ENCODE data around the gene PVRIG.
"Not testable (repeated sequence)": the region's sequence is repeated elsewhere in the genome, so short reads cannot be mapped to it uniquely, and the experiment has no call there.

Gene PVRIG

DNA sequence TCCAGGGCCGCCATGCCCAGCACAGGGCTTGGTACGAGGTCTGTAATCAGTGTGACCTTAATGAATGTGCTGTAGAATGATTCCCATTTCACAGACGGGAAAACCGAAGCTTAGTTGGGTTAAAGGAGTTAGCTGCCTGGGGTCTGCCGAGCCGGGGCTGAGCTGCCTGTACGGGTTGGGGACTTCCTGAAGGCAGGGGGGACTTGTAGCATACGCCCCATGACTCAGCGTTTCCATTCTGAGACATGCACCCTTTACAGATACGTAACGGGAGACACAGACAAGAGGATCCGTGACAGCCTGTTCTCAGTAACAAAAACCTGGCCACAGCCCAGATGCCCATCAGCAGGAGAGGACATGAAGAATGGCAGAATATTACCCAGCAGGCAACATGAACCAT lies 23.6 kb downstream of the PVRIG start:
- DNase-seq: not testable (repeated sequence)

DNA sequence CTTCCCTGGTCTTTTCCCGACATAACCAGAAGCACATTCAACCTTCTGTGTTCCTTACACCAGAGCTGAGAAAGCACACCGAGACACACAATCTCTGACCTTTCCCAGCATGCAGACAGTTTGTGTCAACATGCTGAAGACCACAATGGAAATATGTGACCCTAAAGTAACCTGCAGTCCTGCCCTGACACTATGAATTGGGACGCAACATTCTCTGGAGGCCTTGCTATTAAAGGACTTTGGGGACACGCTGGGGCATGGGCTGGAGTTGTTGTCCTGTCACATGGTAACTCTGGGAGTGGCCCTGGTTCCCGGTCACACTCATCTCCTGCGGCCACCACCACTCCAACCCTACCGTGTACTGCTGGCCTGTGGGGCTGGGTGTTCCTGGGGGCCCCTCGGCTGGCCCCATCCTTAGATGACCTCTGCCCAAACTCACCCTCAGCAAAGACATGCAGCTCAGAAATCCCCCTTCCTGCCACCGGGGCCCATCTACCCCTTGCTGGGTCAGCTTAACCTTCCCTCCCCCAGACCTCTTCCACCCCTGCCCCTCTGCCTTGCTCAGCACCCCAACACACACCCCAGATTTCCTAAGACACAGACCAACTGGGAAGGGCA lies 25.3 kb downstream of the PVRIG start:
- not testable (repeated sequence) for DNase-seq

DNA sequence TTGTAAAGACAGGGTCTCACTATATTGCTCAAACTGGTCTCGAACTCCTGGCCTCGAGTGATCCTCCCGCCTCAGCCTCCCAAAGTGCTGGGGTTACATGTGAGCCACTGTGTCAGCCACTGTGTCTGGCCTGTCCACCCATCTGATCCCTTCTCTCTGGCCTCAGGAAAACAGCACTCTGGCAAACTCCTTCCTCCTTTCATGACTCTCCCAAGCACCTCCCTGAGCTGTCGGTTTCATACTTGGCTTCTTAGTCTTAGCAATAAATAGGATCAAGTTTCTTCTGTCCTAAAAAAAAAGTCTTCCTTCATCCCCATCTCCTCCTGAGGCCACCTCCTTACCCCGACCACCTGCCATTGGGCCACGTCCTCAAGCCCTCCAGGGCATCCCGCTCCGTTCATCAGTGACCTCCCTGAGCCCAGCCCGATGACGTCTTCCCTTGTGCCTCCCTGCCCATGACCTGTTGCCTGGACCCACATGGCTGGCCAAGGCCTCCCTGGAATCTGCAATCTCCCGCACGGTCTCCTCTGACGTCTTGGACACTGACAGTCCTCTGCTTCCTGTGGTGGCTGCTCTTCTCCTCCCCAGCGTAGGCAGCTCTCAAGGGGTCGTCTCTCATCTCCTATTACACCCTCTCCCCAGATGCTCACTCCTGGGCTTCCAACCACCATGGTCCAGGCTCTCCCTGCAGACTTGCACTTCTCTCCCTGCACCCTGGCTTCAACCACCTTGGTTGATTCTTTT lies 26.5 kb downstream of the PVRIG start:
- not testable (repeated sequence) for DNase-seq

DNA sequence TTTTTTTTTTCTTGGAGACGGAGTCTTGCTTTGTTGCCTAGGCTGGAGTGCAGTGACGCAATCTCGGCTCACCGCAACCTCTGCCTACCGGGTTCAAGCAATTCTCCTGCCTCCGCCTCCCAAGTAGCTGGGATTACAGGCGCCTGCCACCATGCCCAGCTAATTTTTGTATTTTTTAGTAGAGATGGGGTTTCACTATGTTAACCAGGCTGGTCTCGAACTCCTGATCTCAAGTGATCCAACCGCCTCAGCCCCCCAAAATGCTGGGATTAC lies 27.1 kb downstream of the PVRIG start:
- not testable (repeated sequence) for DNase-seq

DNA sequence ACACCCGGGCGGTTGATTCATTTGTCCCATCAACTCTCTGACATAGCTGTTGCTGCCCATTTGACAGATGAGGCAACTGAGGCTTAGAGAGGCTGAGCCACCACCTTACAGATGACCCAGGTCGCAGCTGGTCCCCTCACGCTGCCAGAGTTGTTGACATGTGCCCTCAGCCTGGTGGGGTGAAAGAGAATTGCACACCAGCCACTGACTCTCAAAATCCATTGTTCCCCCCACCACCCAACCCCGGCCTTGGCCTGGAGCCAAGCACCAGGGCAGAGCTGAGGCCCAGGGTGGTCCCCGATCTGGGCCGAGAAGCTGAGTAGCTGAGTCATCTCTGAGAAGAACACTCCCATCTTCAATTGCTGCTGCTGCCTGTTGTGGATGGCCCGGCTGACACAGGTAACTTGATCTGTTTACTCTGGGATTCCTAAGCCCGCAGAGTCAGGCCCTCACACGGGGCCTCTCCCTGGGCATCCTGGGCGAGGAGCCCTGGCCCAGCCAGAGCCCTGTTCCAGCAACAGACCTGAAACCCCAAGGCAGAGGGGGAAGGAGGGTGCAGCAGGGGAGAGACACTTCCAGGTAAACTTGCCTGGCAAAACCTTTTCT lies 27.5 kb downstream of the PVRIG start:
- DNase-seq: peak; percentile 19 to 78

DNA sequence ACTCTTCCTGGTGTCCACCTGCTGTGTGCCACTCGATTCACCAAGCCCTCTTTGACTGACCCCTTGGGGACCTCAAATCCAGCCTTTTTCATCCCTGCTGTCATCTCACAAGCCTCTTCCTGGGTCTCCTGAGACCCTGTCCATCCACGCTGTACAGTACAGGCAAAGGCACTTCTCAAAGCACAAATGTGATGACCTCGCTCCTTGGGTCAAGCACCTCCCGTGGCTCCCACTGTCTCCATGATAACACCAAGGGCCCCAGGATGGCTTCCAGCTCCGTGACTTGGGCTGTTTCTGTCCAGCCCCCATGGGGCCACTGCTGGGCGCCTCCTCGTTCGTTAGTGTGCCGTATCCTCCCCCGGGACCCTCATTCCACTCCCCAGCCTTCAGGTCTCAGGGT lies 28.7 kb downstream of the PVRIG start:
- DNase-seq: no peak

DNA sequence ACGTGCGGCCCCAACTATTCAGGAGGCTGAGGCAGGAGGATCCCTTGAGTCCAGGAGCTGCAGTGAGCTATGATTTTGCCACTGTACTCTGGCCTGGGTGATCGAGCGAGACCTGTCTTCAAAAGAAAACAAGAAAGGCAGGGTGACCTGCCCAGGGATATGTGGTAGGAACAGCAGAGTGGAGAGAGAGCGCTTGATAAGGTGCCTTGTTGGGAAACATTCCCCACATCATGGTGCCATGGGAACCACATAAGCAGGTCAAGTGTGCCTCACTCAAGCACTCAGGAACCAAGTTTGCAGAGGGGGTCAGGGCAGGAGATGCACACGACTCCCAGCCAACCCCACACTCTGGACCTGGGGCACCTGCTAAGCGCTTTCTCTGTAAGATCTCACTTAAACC lies 37.3 kb downstream of the PVRIG start:
- no peak for DNase-seq

DNA sequence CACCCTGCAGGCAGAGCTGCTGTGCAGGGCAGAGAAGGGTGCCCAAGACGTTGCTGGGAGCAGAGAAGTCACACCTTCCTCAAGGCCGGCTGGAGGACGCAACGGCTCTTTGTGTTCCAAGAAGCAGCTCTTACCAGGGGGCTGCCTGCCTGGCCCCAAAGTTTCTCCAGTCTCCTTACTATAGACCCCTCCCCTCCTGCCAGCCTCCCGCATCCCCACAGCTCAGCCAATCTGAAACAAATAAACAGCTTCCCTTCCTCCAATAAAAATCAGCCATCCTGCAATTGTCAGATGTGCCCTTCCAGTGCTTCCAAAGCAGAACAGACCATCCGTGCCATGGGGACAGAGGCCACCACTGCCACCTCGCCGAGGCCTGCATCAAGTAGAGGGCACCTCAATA lies 40.2 kb downstream of the PVRIG start:
- not testable (repeated sequence) for DNase-seq

DNA sequence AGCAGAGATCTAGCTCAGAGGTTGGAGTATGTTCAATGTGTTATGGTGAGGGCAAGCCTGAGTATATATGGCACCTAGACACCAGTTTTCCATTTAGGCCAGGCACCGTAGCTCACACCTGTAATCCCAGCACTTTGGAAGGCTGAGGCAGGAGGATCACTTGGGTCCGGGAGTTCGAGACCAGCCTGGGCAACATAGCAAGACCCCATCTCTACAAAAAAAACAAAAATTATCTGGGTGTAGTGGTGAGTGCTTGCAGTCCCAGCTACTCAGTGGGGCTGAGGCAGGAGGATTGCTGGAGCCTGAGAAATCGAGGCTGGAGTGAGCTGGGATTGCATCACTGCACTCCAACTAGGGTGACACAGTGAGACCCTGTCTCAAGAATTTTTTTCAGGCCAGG lies 43.1 kb downstream of the PVRIG start:
- DNase-seq: not testable (repeated sequence)

DNA sequence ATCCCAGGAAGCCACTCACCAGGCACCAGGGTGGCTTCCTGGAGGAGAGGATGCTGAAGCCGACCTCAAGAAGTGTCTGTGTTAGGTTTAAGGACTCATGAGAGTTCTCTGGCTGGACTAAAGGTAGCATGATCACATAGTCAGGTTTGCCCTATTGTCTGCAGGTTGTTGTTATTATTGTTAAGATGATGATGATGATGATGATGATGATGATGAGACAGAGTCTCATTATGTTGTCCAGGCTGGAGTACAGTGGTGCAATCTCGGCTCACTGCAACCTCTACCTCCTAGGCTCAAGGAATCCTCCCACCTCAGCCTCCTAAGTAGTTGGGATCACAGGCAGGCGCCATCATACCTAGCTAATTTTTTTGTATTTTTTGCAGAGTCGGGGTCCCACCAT lies 44.5 kb downstream of the PVRIG start:
- not testable (repeated sequence) for DNase-seq

DNA sequence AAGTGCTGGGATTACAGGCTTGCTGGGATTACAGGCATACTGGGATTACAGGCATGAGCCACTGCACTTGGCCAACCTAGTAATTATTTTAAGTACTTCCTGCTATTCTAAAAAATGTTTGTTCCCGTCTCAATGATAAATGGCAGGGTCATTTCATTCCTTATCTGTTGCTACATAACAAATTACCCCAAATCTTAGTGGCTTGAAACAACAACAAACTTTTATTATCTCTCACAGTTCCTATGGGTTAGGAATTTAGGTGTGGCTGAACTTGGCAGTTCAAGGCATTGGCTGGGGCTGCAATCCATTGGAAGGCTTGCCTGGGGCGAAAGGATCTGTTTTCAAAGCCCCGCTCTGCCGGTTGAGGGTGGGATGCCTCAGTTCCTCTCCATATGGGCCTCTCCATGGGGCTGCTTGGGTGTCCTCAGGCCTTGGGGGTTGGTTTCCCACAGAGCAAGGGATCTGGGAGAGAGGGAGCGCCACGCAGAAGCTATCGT lies 45.0 kb downstream of the PVRIG start:
- not testable (repeated sequence) for DNase-seq

DNA sequence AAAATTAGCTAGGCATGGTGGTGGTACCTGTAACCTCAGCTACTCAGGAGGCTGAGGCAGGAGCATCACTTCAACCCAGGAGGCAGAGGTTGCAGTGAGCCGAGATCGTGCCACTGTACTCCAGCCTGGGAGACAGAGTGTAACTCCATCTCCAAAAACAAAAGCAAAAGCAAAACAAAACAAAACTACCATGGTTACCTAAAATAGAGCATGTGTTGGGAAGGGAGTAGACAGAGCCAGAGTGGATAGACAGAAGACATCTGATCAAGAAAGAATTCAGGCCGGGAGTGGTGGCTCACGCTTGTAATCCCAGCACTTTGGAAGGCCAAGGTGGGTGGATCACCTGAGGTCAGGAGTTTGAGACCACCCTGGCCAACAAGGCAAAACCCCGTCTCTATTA lies 46.1 kb downstream of the PVRIG start:
- not testable (repeated sequence) for DNase-seq

DNA sequence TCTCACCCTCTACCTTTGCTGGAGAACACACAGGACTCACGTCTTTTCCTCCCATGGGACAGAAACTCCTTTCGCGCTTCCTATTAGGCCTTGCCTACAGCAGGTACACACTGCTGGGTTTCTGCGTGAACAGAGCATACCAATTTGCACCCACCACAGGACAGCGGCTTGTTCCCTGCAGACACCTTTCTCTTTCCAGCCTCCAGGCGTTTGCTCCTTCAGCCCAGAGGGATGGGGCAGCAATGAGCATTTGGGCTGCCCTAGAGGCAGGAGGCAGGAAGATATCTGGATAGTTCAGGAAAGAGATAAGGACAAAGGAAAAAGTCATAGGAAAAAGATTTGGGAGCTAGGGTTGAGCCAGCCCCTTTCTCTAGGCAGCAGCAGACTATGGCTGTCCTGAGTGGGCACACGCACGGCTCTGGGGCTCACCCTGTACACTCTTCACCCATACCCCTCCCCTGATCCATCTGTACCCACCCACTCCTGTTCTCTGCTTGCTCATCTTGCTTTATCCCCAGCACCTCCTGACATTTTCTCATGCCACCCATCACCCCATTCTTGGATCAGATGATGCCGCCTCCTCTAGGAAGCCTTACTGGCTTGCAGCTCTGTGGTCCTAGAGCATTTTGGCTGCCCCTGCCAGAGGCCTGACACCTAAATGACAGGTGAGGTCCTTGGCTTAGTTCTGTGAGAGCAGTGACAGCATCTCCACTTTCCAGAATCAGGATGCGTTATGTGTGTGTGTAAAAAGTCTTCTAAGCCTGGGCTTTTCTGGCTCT lies 47.0 kb downstream of the PVRIG start:
- DNase-seq: no peak

DNA sequence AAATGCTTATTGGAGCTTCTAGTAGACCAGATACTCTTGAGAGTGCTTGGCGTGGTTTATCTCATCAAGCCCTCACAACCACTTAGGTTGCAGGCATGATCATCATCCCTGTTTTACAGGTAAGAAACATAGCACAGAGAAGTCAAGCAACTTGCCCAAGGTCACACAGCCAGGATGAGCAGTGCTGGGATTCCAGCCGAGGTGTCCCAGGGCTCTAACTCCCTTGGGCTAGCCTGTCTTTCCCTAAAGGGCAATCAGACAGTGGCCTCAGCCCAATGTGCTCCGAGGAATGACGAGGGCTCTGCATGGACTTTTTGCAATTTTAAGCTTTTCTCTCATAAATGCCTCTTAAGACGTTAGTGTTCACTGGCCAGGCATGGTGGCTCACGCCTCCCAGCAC lies 47.9 kb downstream of the PVRIG start:
- DNase-seq: no peak

DNA sequence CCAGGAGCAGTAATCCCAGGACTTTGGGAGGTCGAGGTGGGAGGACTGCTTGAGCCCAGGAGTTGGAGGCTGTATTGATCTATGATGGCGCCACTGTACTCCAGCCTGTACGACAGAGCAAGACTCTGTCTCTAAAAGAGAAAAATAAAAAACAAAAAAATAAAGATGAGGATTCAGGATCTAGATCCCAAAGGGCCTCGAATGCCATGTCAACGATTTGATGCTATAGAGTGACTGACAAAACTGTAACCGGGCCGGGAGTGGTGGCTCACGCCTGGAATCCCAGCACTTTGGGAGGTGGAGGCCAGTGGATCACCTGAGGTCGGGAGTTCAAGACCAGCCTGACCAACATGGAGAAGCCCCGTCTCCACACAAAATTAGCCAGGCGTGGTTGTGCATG lies 49.1 kb downstream of the PVRIG start:
- not testable (repeated sequence) for DNase-seq

DNA sequence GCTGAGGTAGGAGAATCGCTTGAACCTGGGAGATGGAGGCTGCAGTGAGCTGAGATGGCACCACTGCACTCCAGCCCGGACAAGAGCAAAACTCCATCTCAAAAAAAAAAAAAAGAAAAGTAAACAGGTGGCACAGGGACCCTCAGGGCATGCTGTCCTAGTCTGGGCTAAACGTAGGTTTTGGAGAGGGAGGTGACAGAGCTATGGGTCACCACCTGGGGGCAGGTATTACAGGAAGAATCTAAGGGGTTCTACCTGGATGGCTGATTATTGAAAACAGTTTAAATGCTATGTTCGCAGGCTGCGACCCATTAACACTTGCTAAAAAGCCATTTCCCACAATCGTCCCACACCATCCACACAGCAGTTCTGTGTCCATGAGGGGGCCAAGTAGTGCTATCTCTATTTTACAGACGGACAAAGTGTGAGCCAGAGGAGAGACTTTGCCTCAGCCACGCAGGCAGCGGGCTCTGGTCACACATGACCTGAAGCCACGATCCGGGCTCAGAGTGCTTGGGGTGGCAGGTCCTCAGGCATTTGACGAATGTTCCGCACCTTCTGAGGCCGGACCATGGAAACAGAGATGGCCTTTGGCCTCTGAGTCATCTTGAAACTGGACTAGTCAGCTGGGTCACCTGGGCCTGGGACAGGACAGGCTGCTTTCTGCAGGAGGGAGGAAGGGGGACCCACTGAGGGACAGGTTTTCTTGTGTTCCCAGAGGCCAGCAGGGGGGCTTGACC lies 49.7 kb downstream of the PVRIG start:
- DNase-seq: not testable (repeated sequence)

DNA sequence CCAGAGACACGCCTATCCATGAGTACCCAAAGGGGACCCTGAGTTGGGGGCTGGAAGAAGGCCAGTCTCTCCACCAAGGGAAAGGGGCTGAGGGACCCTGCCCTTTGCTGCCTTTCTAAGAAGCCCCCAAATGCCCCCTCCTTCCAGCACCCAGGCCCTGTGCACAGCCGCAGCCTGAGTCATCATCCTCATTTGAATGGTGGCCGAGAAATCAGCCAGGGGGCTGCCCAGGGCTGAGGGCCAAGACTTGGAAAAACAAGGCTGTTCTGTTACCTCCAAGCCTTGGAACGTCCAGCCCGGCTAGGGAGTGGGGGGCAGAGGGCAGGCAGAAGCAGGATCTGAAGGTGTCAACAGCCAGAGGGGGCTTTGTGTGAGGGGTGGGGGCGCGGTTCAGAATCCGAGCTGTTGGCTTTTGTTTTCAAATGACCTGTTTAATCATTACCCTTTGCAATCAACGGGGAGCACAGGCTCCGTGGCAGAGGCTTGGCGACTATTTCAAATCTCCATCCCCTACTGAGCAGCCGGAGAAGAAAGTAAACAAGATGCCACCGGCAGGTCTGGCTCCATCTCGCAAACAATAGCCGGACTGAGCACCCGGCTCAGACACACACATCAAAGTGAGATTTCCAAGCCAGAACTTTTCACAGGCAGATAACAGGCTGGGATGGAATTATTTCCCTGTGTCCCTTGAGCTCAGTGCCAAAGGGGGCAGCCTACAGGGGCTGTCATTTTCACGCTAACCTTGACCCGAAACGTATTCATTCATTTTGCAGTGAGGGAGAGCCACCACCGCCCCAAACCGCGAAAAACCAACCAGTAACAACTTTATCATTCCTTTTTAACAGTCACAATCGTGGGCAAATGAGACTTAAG lies 50.5 kb downstream of the PVRIG start:
- not testable (repeated sequence) for DNase-seq

Measured in NCI-H524 (cell line).